ENCODE measurements around the gene B4GALT5. TPM values are rescaled to one million over a fixed set of nuclear protein-coding genes. Genes with fewer than 3 reads are reported as not detected.

Gene B4GALT5
- total RNA-seq, 2 experiments from 2014 or later, result 18.6 to 19.0 TPM

- H3K4me3 Mint-ChIP-seq, result no peak overlapping the region
- CTCF ChIA-PET, result no interaction called here
- peaks cover 42% of the 10 kb centered on the region for H3K4me1 Mint-ChIP-seq (ENCODE audit: low read depth)
- peaks cover 10% of the 10 kb centered on the region for H3K36me3 Mint-ChIP-seq (ENCODE audit: low read depth)
- H3K27me3 Mint-ChIP-seq (ENCODE audit: low read depth), result no peaks in the 10 kb centered on the region
- intact Hi-C loops (cut with micrococcal nuclease), result no loop called here
- no peaks in the 10 kb centered on the region for H3K9me3 Mint-ChIP-seq
- DNase-seq, result no peak
- H3K27ac Mint-ChIP-seq, result no peak overlapping the region
Observed at GRCh38 chr20:49682798-49683197, 30.9 kb downstream of the B4GALT5 start.

- no peak overlapping the region for H3K4me3 Mint-ChIP-seq
- H3K27me3 Mint-ChIP-seq (ENCODE audit: low read depth), result no peaks in the 10 kb centered on the region
- H3K27ac Mint-ChIP-seq, result no peak overlapping the region
- peaks cover 47% of the 10 kb centered on the region for H3K4me1 Mint-ChIP-seq (ENCODE audit: low read depth)
- no peaks in the 10 kb centered on the region for H3K9me3 Mint-ChIP-seq
- H3K36me3 Mint-ChIP-seq (ENCODE audit: low read depth), result peaks cover 10% of the 10 kb centered on the region
- no peak for DNase-seq
- CTCF ChIA-PET, result no interaction called here
- intact Hi-C loops (cut with micrococcal nuclease), result no loop called here
Observed at GRCh38 chr20:49682278-49682677, 31.4 kb downstream of the B4GALT5 start.

GRCh38 chr20:49681850-49682216, 31.8 kb downstream of the B4GALT5 start:
- CTCF ChIA-PET, result no interaction called here
- intact Hi-C loops (cut with micrococcal nuclease), result no loop called here
- DNase-seq, result no peak
- Mint-ChIP-seq H3K27ac (no peak overlapping the region), H3K27me3 (ENCODE audit: low read depth) (no peaks in the 10 kb centered on the region), H3K4me3 (no peak overlapping the region), H3K4me1 (ENCODE audit: low read depth) (peaks cover 51% of the 10 kb centered on the region), H3K9me3 (no peaks in the 10 kb centered on the region), H3K36me3 (ENCODE audit: low read depth) (peaks cover 10% of the 10 kb centered on the region)

- no peak overlapping the region for H3K4me3 Mint-ChIP-seq
- intact Hi-C loops (cut with micrococcal nuclease), result no loop called here
- no peaks in the 10 kb centered on the region for H3K9me3 Mint-ChIP-seq
- CTCF ChIA-PET, result no interaction called here
- peaks cover 10% of the 10 kb centered on the region for H3K36me3 Mint-ChIP-seq (ENCODE audit: low read depth)
- DNase-seq, result no peak
- no peaks in the 10 kb centered on the region for H3K27me3 Mint-ChIP-seq (ENCODE audit: low read depth)
- peaks cover 54% of the 10 kb centered on the region for H3K4me1 Mint-ChIP-seq (ENCODE audit: low read depth)
- no peak overlapping the region for H3K27ac Mint-ChIP-seq
Observed at GRCh38 chr20:49680484-49680883, 33.2 kb downstream of the B4GALT5 start.

GRCh38 chr20:49679634-49680033, 34.0 kb downstream of the B4GALT5 start:
- no peak overlapping the region for H3K4me3 Mint-ChIP-seq
- no peak overlapping the region for H3K27ac Mint-ChIP-seq
- CTCF ChIA-PET, result interaction anchor here (0.6 to 1.1 kb wide), 4 partner anchors 18 to 765 kb away, joined by 3 to 4 read pairs (median 4); no protein-coding TSS in a partner anchor
- peaks cover 10% of the 10 kb centered on the region for H3K36me3 Mint-ChIP-seq (ENCODE audit: low read depth)
- H3K27me3 Mint-ChIP-seq (ENCODE audit: low read depth), result no peaks in the 10 kb centered on the region
- peaks cover 50% of the 10 kb centered on the region for H3K4me1 Mint-ChIP-seq (ENCODE audit: low read depth)
- DNase-seq, result no peak
- H3K9me3 Mint-ChIP-seq, result no peaks in the 10 kb centered on the region
- intact Hi-C loops (cut with micrococcal nuclease), result loop anchor here (1.0 to 5.0 kb wide), 3 partner anchors 9 to 33 kb away; partner anchors contain the start of gene B4GALT5

GRCh38 chr20:49677777-49678758, 35.6 kb downstream of the B4GALT5 start:
- intact Hi-C loops (cut with micrococcal nuclease), result loop anchor here (1.0 to 5.0 kb wide), 2 partner anchors 34 to 127 kb away; partner anchors contain the start of gene B4GALT5

GRCh38 chr20:49676581-49677291, 36.9 kb downstream of the B4GALT5 start:
- intact Hi-C loops (cut with micrococcal nuclease), result loop anchor here (5.0 kb wide), 1 partner anchor 36 kb away; the partner anchor contains the start of gene B4GALT5
- CTCF ChIA-PET, result interaction anchor here (0.6 to 1.1 kb wide), 2 partner anchors 125 to 146 kb away, joined by 4 read pairs; no protein-coding TSS in a partner anchor
- Mint-ChIP-seq H3K4me1 (ENCODE audit: low read depth) (peaks cover 51% of the 10 kb centered on the region), H3K4me3 (no peak overlapping the region), H3K27ac (peak overlapping the region; percentile 5), H3K9me3 (no peaks in the 10 kb centered on the region), H3K27me3 (ENCODE audit: low read depth) (no peaks in the 10 kb centered on the region), H3K36me3 (ENCODE audit: low read depth) (peaks cover 5% of the 10 kb centered on the region)
- DNase-seq, result peak; percentile 35

More at GRCh38 chr20:49677777-49678758, 35.6 kb downstream of the B4GALT5 start:
- Mint-ChIP-seq H3K9me3 (no peaks in the 10 kb centered on the region), H3K27ac (peak overlapping the region; percentile 80), H3K27me3 (ENCODE audit: low read depth) (no peaks in the 10 kb centered on the region), H3K36me3 (ENCODE audit: low read depth) (peaks cover 12% of the 10 kb centered on the region), H3K4me1 (ENCODE audit: low read depth) (peaks cover 49% of the 10 kb centered on the region), H3K4me3 (no peak overlapping the region)
- CTCF ChIA-PET, result interaction anchor here (0.6 to 1.1 kb wide), 4 partner anchors 8 to 62 kb away, joined by 3 to 4 read pairs (median 3); no protein-coding TSS in a partner anchor
- DNase-seq, result no peak

- intact Hi-C loops (cut with micrococcal nuclease), result loop anchor here (5.0 kb wide), 1 partner anchor 37 kb away; the partner anchor contains the start of gene B4GALT5
- no peaks in the 10 kb centered on the region for H3K27me3 Mint-ChIP-seq (ENCODE audit: low read depth)
- CTCF ChIA-PET, result interaction anchor here (0.7 to 1.1 kb wide), 2 partner anchors 14 to 147 kb away, joined by 3 to 4 read pairs; no protein-coding TSS in a partner anchor
- peaks cover 52% of the 10 kb centered on the region for H3K4me1 Mint-ChIP-seq (ENCODE audit: low read depth)
- no peak overlapping the region for H3K4me3 Mint-ChIP-seq
- H3K27ac Mint-ChIP-seq, result no peak overlapping the region
- DNase-seq, result no peak
- peaks cover 2% of the 10 kb centered on the region for H3K36me3 Mint-ChIP-seq (ENCODE audit: low read depth)
- H3K9me3 Mint-ChIP-seq, result no peaks in the 10 kb centered on the region
Observed at GRCh38 chr20:49675368-49676151, 38.1 kb downstream of the B4GALT5 start.

- Mint-ChIP-seq H3K36me3 (ENCODE audit: low read depth) (peaks cover 2% of the 10 kb centered on the region), H3K4me3 (no peak overlapping the region), H3K4me1 (ENCODE audit: low read depth) (peaks cover 55% of the 10 kb centered on the region), H3K27ac (no peak overlapping the region), H3K9me3 (no peaks in the 10 kb centered on the region), H3K27me3 (ENCODE audit: low read depth) (no peaks in the 10 kb centered on the region)
- CTCF ChIA-PET, result no interaction called here
- intact Hi-C loops (cut with micrococcal nuclease), result loop anchor here (5.0 kb wide), 1 partner anchor 38 kb away; the partner anchor contains the start of gene B4GALT5
- no peak for DNase-seq
Observed at GRCh38 chr20:49674383-49675352, 39.0 kb downstream of the B4GALT5 start.

- Mint-ChIP-seq H3K4me3 (no peak overlapping the region), H3K27me3 (ENCODE audit: low read depth) (no peaks in the 10 kb centered on the region), H3K27ac (no peak overlapping the region), H3K9me3 (no peaks in the 10 kb centered on the region), H3K4me1 (ENCODE audit: low read depth) (peaks cover 45% of the 10 kb centered on the region), H3K36me3 (ENCODE audit: low read depth) (peaks cover 2% of the 10 kb centered on the region)
- intact Hi-C loops (cut with micrococcal nuclease), result no loop called here
- DNase-seq, result no peak
- CTCF ChIA-PET, result no interaction called here
Observed at GRCh38 chr20:49672096-49672664, 41.5 kb downstream of the B4GALT5 start.

Measured in activated naive CD4-positive, alpha-beta T cell treated with anti-CD3 and anti-CD28 coated beads for 36 hours (primary cell).